ENCODE measurements around the gene SBF1.

DNA sequence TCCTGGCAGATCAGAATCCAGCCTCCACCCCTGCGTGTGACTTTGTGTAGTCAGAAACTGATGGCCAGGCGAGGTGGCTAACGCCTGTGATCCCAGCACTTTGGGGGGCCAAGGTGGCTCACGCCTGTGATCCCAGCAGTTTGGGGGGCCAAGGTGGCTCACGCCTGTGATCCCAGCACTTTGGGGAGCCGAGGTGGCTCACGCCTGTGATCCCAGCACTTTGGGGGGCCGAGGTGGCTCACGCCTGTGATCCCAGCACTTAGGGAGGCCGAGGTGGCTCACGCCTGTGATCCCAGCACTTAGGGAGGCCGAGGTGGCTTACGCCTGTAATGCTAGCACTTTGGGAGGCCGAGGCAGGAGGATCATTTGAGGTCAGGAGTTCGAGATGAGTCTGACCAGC is 38.3 kb upstream of the SBF1 start:
- TF ChIP-seq GABPA (IDR thresholded peaks at IDR 0.05 in 1 of 2, conservative IDR thresholded peaks at IDR 0.05 in 1 of 2) (no peak), CTCF (IDR thresholded peaks at IDR 0.05; ENCODE audit: low read depth, low read length, missing input control) (no peak), RAD21 (IDR thresholded peaks at IDR 0.05) (no peak)
